A673 (cell line): ENCODE results near the gene APOBEC4.

Source experiments
- CTCF ChIP-seq: fragments of 300-800, 200-600 bp; sonication (generic); conservative IDR thresholded peaks from 2 replicates; pipeline ENCODE4 v1.5.1; 2017; ENCODE audit warnings: low read depth, mild to moderate bottlenecking, antibody characterized with exemption, low read length, moderate library complexity, mixed read lengths
- EZH2 ChIP-seq: fragments of 200-600 bp; sonication (generic); IDR thresholded peaks from 2 replicates; pipeline ENCODE4 v1.6.1; 2017; ENCODE audit warnings: borderline replicate concordance, low read depth, mild to moderate bottlenecking, mixed read lengths, antibody characterized with exemption, low read length; ENCODE audit not compliant: poor library complexity, severe bottlenecking

- TF ChIP-seq CTCF = no peak
- no peak for TF ChIP-seq EZH2
These were observed 1.6 kb upstream of the APOBEC4 start for GRCh38 chr1:183654706-183655105.
